ENCODE measurements around the gene DNAJB9. TPM values are rescaled to one million over a fixed set of nuclear protein-coding genes. Genes with fewer than 3 reads are reported as not detected.

The DNAJB9 gene
- total RNA-seq = 10 to 100 TPM; 26.0 to 55.8 TPM

DNA sequence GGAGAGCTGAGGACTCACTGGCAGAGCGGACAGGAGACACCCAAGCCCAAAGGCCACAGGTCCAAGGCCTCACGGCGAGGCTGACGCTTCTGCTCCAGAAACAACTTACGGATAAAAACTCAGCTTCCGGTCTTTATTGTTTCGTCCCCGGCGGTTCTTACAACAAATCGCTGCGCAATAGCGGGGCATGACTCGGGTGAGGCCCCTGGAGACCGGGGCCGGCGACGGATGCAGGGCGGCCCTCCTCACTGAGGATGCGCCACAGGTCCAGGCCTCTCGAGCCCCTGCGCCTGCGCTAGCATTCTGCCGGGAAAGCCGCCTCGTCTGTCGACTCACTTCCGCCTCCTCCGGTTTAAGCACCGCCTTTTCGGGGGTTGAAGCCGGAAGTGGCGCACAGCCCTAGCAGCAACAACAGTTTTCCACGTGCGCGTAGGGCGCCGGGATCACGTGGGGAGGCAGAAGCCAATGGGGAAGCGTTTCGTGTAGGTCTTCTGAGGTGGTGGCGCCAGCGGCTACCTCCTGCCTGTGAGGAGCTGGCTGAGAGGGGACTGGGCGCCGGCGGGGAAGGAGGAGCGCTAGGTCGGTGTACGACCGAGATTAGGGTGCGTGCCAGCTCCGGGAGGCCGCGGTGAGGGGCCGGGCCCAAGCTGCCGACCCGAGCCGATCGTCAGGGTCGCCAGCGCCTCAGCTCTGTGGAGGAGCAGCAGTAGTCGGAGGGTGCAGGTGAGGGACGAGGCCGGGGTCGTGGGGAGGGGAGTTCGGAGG lies at the start of gene DNAJB9, which contains the start of gene THAP5:
Gene DNAJB9, plus strand, starts transcription at position 494 of the 765 bp plus-strand sequence. CDS start 1,853 bp downstream, outside the sequence.
Gene THAP5, minus strand, starts transcription at position 326 of the 765 bp plus-strand sequence. Its CDS starts 137 bp downstream, at position 189.
- Histone ChIP-seq H3K27ac (peak within 1 kb of the TSS; percentile 87 to 99 (median 99)), H3K9me3 (no peaks in the 10 kb centered on the region), H3K4me1 (peaks cover 54% of the 10 kb centered on the region), H3K4me3 (peak within 1 kb of the TSS; percentile 52 to 97), H3K36me3 (replicated peaks in 1 of 2; ENCODE audit: insufficient read depth in 1 of 2, low read depth in 2 of 2) (no peaks in the 10 kb centered on the region), H3K27me3 (no peaks in the 10 kb centered on the region)
- DNase-seq (peak; percentile 99), ATAC-seq (peak; percentile 96)
- intact Hi-C loops (cut with DNase I) = no loop called here
- WGBS, 2 donors = 0% methylated on average over 22 to 65 of the region's 65 CpGs
- TF ChIP-seq, protein P1, sequence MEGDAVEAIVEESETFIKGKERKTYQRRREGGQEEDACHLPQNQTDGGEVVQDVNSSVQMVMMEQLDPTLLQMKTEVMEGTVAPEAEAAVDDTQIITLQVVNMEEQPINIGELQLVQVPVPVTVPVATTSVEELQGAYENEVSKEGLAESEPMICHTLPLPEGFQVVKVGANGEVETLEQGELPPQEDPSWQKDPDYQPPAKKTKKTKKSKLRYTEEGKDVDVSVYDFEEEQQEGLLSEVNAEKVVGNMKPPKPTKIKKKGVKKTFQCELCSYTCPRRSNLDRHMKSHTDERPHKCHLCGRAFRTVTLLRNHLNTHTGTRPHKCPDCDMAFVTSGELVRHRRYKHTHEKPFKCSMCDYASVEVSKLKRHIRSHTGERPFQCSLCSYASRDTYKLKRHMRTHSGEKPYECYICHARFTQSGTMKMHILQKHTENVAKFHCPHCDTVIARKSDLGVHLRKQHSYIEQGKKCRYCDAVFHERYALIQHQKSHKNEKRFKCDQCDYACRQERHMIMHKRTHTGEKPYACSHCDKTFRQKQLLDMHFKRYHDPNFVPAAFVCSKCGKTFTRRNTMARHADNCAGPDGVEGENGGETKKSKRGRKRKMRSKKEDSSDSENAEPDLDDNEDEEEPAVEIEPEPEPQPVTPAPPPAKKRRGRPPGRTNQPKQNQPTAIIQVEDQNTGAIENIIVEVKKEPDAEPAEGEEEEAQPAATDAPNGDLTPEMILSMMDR (IDR thresholded peaks at IDR 0.05) = peak in 2 of 7 experiments; percentile 25 to 33
- peak; percentile 99 to 100 (median 100) for TF ChIP-seq POLR2A (IDR thresholded peaks at IDR 0.05)

DNA sequence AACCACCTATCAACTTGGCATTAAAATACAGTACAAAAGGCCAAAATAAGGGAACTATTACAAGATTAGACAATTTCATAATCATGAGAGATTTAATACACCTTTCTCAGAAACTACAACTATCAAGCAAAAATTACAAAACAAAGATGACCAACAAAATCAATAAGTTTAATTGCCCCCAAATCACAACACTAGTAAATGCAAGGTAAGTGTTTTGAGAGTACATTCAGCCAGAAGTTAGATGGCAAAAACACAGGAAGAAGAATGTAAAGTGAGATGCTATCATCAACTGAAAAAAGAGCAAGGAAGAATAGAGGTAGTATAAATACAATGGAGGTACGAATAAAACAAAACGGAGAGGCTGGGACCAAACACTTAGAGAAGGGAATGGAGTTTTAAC lies 46.9 kb upstream of the DNAJB9 start:
- Histone ChIP-seq H3K27ac (no peak overlapping the region), H3K4me3 (no peak overlapping the region), H3K27me3 (no peaks in the 10 kb centered on the region), H3K9me3 (no peaks in the 10 kb centered on the region), H3K36me3 (replicated peaks in 1 of 2; ENCODE audit: insufficient read depth in 1 of 2, low read depth in 2 of 2) (peaks cover 0 to 3% of the 10 kb centered on the region in 2 donors), H3K4me1 (peaks cover 44% of the 10 kb centered on the region)
- TF ChIP-seq, protein P1 (IDR thresholded peaks at IDR 0.05) = no peak
- TF ChIP-seq POLR2A (IDR thresholded peaks at IDR 0.05) = no peak
- no peak for DNase-seq
- no peak for ATAC-seq
- intact Hi-C loops (cut with DNase I) = no loop called here
- 83 to 95% methylated on average over 2 of the region's 2 CpGs for WGBS, 2 donors

DNA sequence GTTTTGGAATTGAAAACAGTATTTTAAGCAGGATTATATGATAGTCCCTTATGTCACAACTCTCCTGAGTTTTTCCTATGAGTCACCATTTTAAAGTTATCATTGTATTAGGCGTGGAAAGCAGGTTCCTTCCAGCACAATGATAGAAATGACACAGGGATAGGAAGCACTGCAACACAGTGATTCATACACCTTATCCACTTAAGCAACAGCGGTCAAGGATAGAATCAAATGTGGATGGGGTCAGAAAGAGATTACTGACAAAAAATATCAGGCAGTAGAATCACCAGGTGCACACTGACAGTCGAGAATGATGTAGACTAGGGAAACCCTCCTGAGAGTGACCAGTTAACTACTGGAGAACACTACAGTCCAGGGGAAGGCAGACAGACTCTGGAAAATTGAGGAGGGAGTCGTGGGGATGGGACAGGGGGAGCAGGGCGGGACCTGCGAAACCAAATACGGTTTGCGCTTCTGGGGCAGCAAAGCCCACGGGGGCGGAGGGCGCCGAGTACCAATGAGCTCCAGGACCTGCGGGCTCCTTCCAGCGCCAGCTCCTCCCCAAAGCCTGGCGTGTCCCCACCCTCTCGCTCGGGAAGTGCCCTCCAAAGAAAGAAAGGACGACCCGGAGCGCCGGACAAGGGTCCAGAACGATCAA lies 44.2 kb upstream of the DNAJB9 start:
- H3K27ac ChIP-seq = peak overlapping the region; percentile 94 to 97 (median 95)
- H3K4me3 ChIP-seq = peak overlapping the region; percentile 26 to 80
- H3K4me1 ChIP-seq = peaks cover 44% of the 10 kb centered on the region
- no peaks in the 10 kb centered on the region for H3K9me3 ChIP-seq
- TF ChIP-seq, protein P1 (IDR thresholded peaks at IDR 0.05) = peak in 1 of 7 experiments; percentile 33
- TF ChIP-seq POLR2A (IDR thresholded peaks at IDR 0.05) = no peak
- peak; percentile 61 for ATAC-seq
- no peaks in the 10 kb centered on the region for H3K36me3 ChIP-seq (replicated peaks in 1 of 2; ENCODE audit: insufficient read depth in 1 of 2, low read depth in 2 of 2)
- peak in 2 of 4 donors; percentile 13 to 27 for DNase-seq
- intact Hi-C loops (cut with DNase I) = no loop called here
- no peaks in the 10 kb centered on the region for H3K27me3 ChIP-seq
- 0% methylated on average over 8 to 22 of the region's 22 CpGs for WGBS, 2 donors

DNA sequence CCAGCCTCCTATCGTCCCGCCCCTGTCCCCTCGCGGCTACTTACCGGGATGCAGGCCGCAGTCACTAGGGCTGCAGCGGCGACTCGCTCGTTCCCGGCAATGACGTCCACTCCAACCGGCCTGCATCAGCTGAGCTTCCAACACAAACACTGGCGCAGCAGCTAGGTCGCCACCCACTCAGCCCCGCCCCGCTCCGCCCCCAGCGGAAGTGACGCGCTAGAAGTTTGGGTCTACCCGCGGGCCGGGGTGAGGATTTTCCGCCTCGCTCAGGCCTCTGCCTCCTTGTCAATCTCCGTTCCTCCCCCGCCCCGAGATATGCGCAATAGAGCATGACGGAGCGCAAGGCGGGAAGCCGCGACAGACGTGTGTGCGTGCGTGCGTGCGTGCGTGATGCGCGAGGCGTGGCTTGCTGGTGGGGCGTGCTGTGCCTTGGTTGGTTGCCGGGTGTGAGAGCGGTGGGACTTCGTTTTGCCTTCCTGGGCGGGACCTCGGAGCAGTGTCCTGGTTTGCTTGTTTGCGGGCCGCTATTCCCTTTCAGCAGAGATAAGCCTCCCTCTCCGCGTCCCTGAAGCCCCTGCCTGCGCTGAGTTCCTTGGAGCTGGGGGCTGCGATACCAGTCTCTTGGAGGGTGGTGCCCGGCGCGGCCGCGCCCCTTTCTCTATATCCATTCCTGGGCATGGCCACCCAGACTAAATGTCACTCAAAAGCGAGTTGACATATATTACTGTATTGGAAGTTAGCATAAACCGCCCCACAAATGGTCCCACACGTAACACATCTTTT lies 43.5 kb upstream of the DNAJB9 start, which contains the start of gene PNPLA8:
Gene PNPLA8, minus strand, starts transcription at position 151 of the 783 bp plus-strand sequence. CDS start 10,644 bp downstream, outside the sequence.
- DNase-seq (peak; percentile 99 to 100 (median 100)), ATAC-seq (peak; percentile 94)
- WGBS, 2 donors = 0% methylated on average over 9 to 64 of the region's 64 CpGs
- TF ChIP-seq, protein P1 (IDR thresholded peaks at IDR 0.05) = peak in 2 of 7 experiments; percentile 9 to 24
- peak; percentile 96 to 99 (median 98) for TF ChIP-seq POLR2A (IDR thresholded peaks at IDR 0.05)
- intact Hi-C loops (cut with DNase I) = no loop called here
- H3K4me3 ChIP-seq = peak within 1 kb of the TSS; percentile 26 to 80
- H3K4me1 ChIP-seq = peaks cover 43% of the 10 kb centered on the region
- H3K9me3 ChIP-seq = no peaks in the 10 kb centered on the region
- H3K27ac ChIP-seq = peak within 1 kb of the TSS; percentile 95 to 97 (median 95)
- no peaks in the 10 kb centered on the region for H3K36me3 ChIP-seq (replicated peaks in 1 of 2; ENCODE audit: insufficient read depth in 1 of 2, low read depth in 2 of 2)
- H3K27me3 ChIP-seq = no peaks in the 10 kb centered on the region

Data from body of pancreas (tissue), 4 donors.